Measurements from ENCODE around the gene ATP6V1B1. TPM values are rescaled to one million over a fixed set of nuclear protein-coding genes. Genes with fewer than 3 reads are reported as not detected.
A peak's percentile ranks its signal among the peaks of the same experiment; 100 is the strongest.

Gene ATP6V1B1
- total and polyA plus RNA-seq, 2 of the 13 experiments (the other 11 are each of a cell fraction or from before 2014, with no cell fraction given) = 0.58 to 1.6 TPM

DNA sequence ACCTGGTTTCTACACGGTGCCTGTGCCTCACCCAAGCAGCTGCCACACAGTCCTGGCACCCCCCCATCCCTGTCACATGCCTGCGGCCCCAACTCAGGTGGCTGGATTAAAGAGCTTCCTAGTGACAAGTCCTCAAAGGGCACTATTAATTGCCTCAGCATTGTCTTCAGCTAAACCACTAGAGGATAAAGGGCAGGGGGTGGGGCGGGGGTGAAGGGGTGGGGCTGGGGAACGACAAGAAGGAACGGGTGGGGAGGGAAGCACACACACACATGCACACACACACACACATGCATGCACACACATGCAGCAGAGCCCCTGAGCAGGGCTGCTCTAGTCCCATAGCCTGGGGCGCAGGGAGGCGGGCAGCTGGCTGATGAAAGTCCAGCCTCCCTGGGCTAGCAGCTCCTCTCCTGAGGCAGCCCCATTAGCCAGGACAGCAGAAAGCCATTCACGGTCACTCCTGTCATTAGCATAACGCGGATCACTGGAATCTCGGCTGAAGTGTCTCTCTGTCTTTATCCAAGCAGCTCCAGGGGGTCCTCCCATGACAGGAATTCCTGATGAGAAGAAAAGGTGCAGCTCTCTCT lies 66.4 kb downstream of the ATP6V1B1 start (continued):
- TF ChIP-seq ZNF407 (CRISPR knock-in tag; IDR thresholded peaks at IDR 0.05; ENCODE audit: not compliant biosample characterization) (no peak), SAP130 (CRISPR knock-in tag; IDR thresholded peaks at IDR 0.05; ENCODE audit: low read depth) (peak; percentile 26; the same call in 1 of the 2 replicates), THAP7 (CRISPR knock-in tag; IDR thresholded peaks at IDR 0.05) (no peak), NCOA1 (CRISPR knock-in tag; IDR thresholded peaks at IDR 0.05) (no peak), ZNF142 (CRISPR knock-in tag; IDR thresholded peaks at IDR 0.05) (no peak), ZSCAN30 (CRISPR knock-in tag; IDR thresholded peaks at IDR 0.05) (no peak), ZBTB20 (CRISPR knock-in tag; IDR thresholded peaks at IDR 0.05; ENCODE audit: borderline replicate concordance, low read depth) (0 out of 2 replicates have a peak, but pooled peaks have one; percentile 20)
- TF ChIP-seq, protein P1, sequence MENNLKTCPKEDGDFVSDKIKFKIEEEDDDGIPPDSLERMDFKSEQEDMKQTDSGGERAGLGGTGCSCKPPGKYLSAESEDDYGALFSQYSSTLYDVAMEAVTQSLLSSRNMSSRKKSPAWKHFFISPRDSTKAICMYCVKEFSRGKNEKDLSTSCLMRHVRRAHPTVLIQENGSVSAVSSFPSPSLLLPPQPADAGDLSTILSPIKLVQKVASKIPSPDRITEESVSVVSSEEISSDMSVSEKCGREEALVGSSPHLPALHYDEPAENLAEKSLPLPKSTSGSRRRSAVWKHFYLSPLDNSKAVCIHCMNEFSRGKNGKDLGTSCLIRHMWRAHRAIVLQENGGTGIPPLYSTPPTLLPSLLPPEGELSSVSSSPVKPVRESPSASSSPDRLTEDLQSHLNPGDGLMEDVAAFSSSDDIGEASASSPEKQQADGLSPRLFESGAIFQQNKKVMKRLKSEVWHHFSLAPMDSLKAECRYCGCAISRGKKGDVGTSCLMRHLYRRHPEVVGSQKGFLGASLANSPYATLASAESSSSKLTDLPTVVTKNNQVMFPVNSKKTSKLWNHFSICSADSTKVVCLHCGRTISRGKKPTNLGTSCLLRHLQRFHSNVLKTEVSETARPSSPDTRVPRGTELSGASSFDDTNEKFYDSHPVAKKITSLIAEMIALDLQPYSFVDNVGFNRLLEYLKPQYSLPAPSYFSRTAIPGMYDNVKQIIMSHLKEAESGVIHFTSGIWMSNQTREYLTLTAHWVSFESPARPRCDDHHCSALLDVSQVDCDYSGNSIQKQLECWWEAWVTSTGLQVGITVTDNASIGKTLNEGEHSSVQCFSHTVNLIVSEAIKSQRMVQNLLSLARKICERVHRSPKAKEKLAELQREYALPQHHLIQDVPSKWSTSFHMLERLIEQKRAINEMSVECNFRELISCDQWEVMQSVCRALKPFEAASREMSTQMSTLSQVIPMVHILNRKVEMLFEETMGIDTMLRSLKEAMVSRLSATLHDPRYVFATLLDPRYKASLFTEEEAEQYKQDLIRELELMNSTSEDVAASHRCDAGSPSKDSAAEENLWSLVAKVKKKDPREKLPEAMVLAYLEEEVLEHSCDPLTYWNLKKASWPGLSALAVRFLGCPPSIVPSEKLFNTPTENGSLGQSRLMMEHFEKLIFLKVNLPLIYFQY (CRISPR knock-in tag; IDR thresholded peaks at IDR 0.05; ENCODE audit: borderline replicate concordance) = no peak

All from HepG2 (cell line).